ENCODE results near the gene OR7D2.
"Not testable (repeated sequence)": the region's sequence is repeated elsewhere in the genome, so short reads cannot be mapped to it uniquely, and the experiment has no call there.

Gene OR7D2

GRCh38 chr19:9178901-9179300 is at the start of gene OR7D2:
OR7D2 (plus strand) TSS chr19:9178979; CDS start chr19:9185782, 6,803 bp downstream.
- no peak for DNase-seq (ENCODE audit: low read depth in 2 of 2)

GRCh38 chr19:9130965-9131364 is 47.8 kb upstream of the OR7D2 start:
- DNase-seq (ENCODE audit: low read depth in 2 of 2), result no peak

- no peak for DNase-seq (ENCODE audit: low read depth in 2 of 2)
These were observed 46.4 kb upstream of the OR7D2 start for GRCh38 chr19:9132422-9132821.

- no peak for DNase-seq (ENCODE audit: low read depth in 2 of 2)
These were observed 39.1 kb upstream of the OR7D2 start for GRCh38 chr19:9139609-9140158.

GRCh38 chr19:9140159-9140874 is 38.5 kb upstream of the OR7D2 start, which contains the start of gene ZNF317:
ZNF317 (plus strand) TSS chr19:9140397; CDS start chr19:9156017, 15,620 bp downstream.
- peak; percentile 67 to 73 for DNase-seq (ENCODE audit: low read depth in 2 of 2)

GRCh38 chr19:9144920-9145319 is 33.9 kb upstream of the OR7D2 start:
- DNase-seq (ENCODE audit: low read depth in 2 of 2), result no peak

GRCh38 chr19:9146882-9147281 is 31.9 kb upstream of the OR7D2 start:
- DNase-seq (ENCODE audit: low read depth in 2 of 2), result no peak

GRCh38 chr19:9148697-9149096 is 30.1 kb upstream of the OR7D2 start:
- no peak for DNase-seq (ENCODE audit: low read depth in 2 of 2)

- DNase-seq (ENCODE audit: low read depth in 2 of 2), result no peak
These were observed 28.8 kb upstream of the OR7D2 start for GRCh38 chr19:9149997-9150396.

- DNase-seq (ENCODE audit: low read depth in 2 of 2), result no peak
These were observed 28.1 kb upstream of the OR7D2 start for GRCh38 chr19:9150650-9151049.

GRCh38 chr19:9151367-9151766 is 27.4 kb upstream of the OR7D2 start:
- no peak for DNase-seq (ENCODE audit: low read depth in 2 of 2)

- DNase-seq (ENCODE audit: low read depth in 2 of 2), result no peak
These were observed 23.2 kb upstream of the OR7D2 start for GRCh38 chr19:9155591-9155990.

GRCh38 chr19:9156304-9156703 is 22.5 kb upstream of the OR7D2 start:
- DNase-seq (ENCODE audit: low read depth in 2 of 2), result no peak

GRCh38 chr19:9159891-9160290 is 18.9 kb upstream of the OR7D2 start:
- DNase-seq (ENCODE audit: low read depth in 2 of 2), result no peak

- no peak for DNase-seq (ENCODE audit: low read depth in 2 of 2)
These were observed 17.4 kb upstream of the OR7D2 start for GRCh38 chr19:9161427-9161826.

- DNase-seq (ENCODE audit: low read depth in 2 of 2), result no peak
These were observed 13.5 kb upstream of the OR7D2 start for GRCh38 chr19:9165261-9165660.

- DNase-seq (ENCODE audit: low read depth in 2 of 2), result no peak
These were observed 11.9 kb upstream of the OR7D2 start for GRCh38 chr19:9166846-9167245.

GRCh38 chr19:9171393-9171991 is 7.3 kb upstream of the OR7D2 start:
- DNase-seq (ENCODE audit: low read depth in 2 of 2), result no peak

GRCh38 chr19:9175326-9175725 is 3.5 kb upstream of the OR7D2 start:
- DNase-seq (ENCODE audit: low read depth in 2 of 2), result no peak

- no peak for DNase-seq (ENCODE audit: low read depth in 2 of 2)
These were observed 4.2 kb downstream of the OR7D2 start for GRCh38 chr19:9183000-9183399.

- no peak for DNase-seq (ENCODE audit: low read depth in 2 of 2)
These were observed 8.4 kb downstream of the OR7D2 start for GRCh38 chr19:9187191-9187590.

GRCh38 chr19:9189535-9189934 is 10.8 kb downstream of the OR7D2 start:
- no peak for DNase-seq (ENCODE audit: low read depth in 2 of 2)

GRCh38 chr19:9198044-9198443 is 19.3 kb downstream of the OR7D2 start:
- not testable (repeated sequence) for DNase-seq (ENCODE audit: low read depth in 2 of 2)

Data from stimulated activated CD4-positive, alpha-beta T cell treated with anti-CD3 and anti-CD28 coated beads, Interleukin-1b, Interleukin-23, amount 100 ng/mL, for 1 hour (primary cell).